ENCODE results near the gene MTTP.

Gene MTTP

DNA sequence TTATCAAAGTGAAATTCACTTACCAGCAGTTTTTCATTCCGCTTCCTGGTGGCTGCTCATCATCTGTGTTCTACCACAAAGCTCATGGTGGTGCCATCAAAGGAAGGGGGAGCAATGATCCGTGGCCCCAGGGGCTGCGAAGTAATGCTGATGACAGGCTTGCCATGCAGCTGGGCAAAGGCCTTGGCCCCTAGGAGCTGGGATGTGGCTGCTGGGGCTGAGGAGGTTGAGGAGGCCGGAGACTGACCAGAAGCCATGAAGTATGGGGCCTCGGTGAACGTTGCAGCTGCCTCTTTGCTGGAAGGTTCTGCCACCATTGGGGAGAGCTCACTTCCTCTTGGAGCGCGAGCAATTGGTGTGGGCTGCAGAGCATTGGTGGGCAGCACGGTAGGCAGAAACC lies 74.6 kb downstream of the MTTP start:
- DNase-seq (ENCODE audit: low spot score) = no peak
- TF ChIP-seq, protein P1, sequence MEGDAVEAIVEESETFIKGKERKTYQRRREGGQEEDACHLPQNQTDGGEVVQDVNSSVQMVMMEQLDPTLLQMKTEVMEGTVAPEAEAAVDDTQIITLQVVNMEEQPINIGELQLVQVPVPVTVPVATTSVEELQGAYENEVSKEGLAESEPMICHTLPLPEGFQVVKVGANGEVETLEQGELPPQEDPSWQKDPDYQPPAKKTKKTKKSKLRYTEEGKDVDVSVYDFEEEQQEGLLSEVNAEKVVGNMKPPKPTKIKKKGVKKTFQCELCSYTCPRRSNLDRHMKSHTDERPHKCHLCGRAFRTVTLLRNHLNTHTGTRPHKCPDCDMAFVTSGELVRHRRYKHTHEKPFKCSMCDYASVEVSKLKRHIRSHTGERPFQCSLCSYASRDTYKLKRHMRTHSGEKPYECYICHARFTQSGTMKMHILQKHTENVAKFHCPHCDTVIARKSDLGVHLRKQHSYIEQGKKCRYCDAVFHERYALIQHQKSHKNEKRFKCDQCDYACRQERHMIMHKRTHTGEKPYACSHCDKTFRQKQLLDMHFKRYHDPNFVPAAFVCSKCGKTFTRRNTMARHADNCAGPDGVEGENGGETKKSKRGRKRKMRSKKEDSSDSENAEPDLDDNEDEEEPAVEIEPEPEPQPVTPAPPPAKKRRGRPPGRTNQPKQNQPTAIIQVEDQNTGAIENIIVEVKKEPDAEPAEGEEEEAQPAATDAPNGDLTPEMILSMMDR (IDR thresholded peaks at IDR 0.05; ENCODE audit: extremely low read depth, insufficient read depth, missing control alignments) = no peak
- in situ Hi-C loops (cut with MboI; ENCODE audit: low pct_unique_long_range_greater_than_20kb, low sequenced_read_pairs, unreplicated experiment) = no loop called here

DNA sequence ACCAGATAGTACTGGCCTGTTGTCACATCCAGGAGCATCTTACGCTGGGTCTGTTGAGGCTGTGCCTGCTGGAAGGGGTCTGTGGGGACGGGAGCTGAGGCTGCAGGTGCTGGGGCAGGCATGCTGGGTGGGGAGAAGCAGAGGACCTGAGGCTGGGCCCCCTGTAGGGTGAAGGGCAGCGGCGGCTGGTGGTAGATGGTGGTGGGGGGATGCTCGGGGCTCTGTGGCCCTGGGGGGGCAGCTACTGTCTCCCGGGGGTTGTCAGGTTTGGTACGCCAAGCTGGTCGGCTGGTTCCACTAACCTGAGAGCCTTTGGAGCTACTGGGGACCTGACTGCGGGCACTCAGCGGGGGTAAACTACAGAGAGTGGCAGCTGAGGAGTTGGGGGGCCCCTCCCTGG lies 75.2 kb downstream of the MTTP start:
- TF ChIP-seq, protein P1 (IDR thresholded peaks at IDR 0.05; ENCODE audit: extremely low read depth, insufficient read depth, missing control alignments) = no peak
- no peak for DNase-seq (ENCODE audit: low spot score)
- in situ Hi-C loops (cut with MboI; ENCODE audit: low pct_unique_long_range_greater_than_20kb, low sequenced_read_pairs, unreplicated experiment) = no loop called here

DNA sequence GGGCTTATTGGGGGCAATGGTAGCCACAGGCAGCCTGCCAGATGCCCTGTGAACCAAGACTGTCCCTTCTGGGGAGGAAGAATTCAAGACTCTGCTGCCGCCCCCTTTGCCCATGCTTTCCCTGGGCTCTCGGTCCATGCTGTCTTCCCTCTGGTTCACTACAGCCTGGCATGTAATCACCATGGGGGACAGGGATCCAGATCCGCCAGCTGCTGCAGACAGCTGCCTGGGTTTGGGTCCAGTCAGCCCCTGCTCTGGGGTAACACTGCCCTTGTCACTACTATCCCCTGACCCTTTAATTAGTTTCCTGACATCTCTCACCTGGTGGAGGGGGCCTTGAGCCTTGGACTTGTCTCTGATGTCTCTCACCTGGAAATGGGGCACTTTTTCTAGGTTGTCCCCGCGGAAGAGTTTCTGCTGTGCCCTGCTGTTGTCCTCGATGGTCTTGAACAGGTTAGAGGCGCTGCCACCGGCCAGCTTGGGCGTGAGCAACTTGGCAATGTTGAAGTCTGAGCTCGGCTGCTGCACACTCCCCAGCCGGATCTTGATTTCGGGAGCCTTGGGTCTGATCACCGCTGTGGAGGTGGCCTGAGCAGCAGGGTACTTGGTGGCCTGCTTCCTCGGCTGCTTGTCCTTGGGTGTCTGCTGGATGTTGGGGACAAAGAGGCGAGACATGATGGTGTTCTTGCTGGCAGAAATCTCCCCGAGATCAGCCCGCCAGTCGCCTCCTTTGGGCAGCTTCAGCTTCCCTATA lies 76.6 kb downstream of the MTTP start:
- TF ChIP-seq, protein P1 (IDR thresholded peaks at IDR 0.05; ENCODE audit: extremely low read depth, insufficient read depth, missing control alignments) = no peak
- DNase-seq (ENCODE audit: low spot score) = no peak
- in situ Hi-C loops (cut with MboI; ENCODE audit: low pct_unique_long_range_greater_than_20kb, low sequenced_read_pairs, unreplicated experiment) = no loop called here

DNA sequence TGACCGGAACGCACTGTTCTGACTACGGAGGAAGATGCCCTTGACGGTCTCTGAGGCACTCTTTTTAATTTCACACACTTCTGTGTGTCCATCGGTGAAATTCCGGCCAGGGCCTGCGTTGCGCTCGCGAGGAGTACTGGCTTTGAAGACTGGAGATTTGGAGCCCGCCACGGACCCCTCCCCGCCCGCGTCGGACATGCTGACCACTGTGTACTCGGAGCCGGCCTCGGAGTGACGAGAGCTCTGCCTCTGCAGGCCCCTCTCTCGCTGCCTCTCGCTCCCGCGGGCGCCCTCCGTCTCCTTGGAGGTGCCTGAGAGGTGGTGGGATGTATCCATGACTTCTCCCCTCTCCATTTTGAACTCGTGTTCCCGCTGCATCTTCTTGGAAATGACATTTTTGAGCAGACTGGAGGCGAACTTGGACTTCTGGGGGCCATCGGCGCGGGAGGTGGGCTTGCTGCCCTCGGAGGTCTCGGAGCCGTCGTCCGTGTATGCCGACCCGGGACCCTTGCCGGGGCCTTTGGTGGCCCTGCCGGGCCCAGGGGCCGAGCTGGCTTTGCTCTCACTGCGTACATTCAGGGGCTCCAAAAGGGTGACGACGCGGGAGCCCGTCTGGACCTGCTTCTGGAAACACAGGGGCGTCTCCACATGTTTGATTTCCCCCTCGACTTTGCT lies 77.3 kb downstream of the MTTP start:
- no peak for DNase-seq (ENCODE audit: low spot score)
- TF ChIP-seq, protein P1 (IDR thresholded peaks at IDR 0.05; ENCODE audit: extremely low read depth, insufficient read depth, missing control alignments) = no peak
- in situ Hi-C loops (cut with MboI; ENCODE audit: low pct_unique_long_range_greater_than_20kb, low sequenced_read_pairs, unreplicated experiment) = no loop called here

DNA sequence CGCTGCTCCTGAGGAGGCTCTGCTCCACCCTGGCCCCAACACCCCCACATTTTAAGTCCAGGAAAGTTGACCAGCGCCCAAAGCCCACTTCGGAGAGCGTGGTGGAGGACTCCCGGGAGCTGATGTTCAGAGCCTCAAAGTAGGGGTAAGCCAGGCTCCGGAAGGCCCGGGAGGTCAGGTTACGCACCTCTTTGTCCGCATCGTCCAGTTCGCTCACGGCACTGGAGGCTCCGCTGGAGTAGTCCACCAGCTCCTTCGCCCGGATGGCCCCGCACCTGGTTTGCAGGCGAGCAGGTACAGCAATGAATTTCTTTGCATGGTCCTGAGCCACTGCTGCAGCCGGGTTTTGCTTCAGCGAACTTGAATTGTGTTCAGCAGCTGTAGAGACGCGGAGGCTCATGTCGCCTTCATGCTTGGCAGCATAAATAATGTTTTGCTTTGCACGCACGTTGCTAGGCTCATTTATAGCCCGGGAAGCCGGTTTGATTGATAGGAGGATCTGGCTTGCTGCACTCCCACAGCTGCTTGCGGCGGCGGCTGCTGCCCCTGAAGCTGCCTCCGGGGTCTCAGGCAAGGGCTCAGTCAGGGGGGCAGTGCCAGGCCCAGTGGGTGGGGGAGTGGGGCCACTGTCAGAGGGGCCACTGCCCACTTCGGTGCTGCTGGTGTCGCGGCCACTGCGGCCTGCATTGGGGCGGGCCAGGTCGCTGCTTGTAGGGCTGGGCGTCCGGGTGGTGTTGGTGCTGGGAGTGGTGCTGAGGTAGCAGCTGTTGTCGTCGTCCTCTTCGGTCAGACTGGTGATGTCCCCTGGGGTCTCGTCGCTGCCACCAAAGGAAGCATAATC lies 78.2 kb downstream of the MTTP start:
- no peak for DNase-seq (ENCODE audit: low spot score)
- TF ChIP-seq, protein P1 (IDR thresholded peaks at IDR 0.05; ENCODE audit: extremely low read depth, insufficient read depth, missing control alignments) = no peak

DNA sequence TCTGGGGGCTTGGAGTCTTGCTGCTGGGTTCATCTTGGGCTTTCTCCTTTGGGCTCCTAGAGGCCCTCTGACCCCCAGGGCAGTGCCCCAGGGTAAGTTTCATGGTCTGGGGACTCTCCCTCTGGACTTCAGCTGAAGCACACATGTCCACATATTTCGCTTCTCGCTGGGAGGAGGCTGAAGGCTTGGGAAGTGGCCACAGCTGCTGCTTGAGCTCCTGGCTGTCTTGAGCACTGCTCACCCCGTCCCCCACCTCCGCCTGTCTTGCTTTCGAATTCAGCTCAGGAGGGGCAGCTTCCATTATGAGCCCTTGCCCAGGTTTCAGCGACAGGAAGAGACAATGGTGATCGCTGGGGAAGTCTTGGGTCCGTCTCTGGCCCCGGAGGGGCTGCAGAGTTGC lies 79.3 kb downstream of the MTTP start:
- TF ChIP-seq, protein P1 (IDR thresholded peaks at IDR 0.05; ENCODE audit: extremely low read depth, insufficient read depth, missing control alignments) = no peak
- DNase-seq (ENCODE audit: low spot score) = no peak
- in situ Hi-C loops (cut with MboI; ENCODE audit: low pct_unique_long_range_greater_than_20kb, low sequenced_read_pairs, unreplicated experiment) = no loop called here

More for the DNA sequence above, 78.2 kb downstream of the MTTP start:
- in situ Hi-C loops (cut with MboI; ENCODE audit: low pct_unique_long_range_greater_than_20kb, low sequenced_read_pairs, unreplicated experiment) = no loop called here

All from GM13977 (cell line).